ENCODE results near the gene HIGD1C. TPM values are rescaled to one million over a fixed set of nuclear protein-coding genes. Genes with fewer than 3 reads are reported as not detected.
"Not testable (repeated sequence)": the region's sequence is repeated elsewhere in the genome, so short reads cannot be mapped to it uniquely, and the experiment has no call there.

Gene HIGD1C
- total and polyA plus RNA-seq, 7 donors: not detected

DNA sequence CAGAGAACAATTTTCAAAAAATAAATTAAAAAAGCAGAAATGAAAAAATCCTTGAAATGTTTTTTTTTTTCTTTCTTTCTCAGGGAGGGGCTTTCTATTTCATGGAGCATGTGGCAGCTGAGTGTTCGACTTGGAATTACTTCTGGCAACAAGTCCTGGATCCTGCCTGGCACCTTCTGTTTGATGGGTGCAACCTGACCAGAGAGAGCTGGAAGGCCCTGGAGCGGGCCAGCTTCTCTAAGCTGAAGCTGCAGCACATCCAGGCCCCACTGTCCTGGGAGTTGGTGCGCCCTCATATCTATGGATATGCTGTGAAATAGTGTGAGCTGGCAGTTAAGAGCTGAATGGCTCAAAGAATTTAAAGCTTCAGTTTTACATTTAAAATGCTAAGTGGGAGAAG is 22.5 kb upstream of the HIGD1C start:
- H3K27me3 ChIP-seq: no peaks in the 10 kb centered on the region
- 95 to 97% methylated on average over 3 of the region's 3 CpGs for WGBS, 2 donors
- intact Hi-C loops (cut with DNase I): no loop called here
- no peak for TF ChIP-seq POLR2A (IDR thresholded peaks at IDR 0.05)
- TF ChIP-seq, protein P1, sequence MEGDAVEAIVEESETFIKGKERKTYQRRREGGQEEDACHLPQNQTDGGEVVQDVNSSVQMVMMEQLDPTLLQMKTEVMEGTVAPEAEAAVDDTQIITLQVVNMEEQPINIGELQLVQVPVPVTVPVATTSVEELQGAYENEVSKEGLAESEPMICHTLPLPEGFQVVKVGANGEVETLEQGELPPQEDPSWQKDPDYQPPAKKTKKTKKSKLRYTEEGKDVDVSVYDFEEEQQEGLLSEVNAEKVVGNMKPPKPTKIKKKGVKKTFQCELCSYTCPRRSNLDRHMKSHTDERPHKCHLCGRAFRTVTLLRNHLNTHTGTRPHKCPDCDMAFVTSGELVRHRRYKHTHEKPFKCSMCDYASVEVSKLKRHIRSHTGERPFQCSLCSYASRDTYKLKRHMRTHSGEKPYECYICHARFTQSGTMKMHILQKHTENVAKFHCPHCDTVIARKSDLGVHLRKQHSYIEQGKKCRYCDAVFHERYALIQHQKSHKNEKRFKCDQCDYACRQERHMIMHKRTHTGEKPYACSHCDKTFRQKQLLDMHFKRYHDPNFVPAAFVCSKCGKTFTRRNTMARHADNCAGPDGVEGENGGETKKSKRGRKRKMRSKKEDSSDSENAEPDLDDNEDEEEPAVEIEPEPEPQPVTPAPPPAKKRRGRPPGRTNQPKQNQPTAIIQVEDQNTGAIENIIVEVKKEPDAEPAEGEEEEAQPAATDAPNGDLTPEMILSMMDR (IDR thresholded peaks at IDR 0.05): no peak
- no peak for TF ChIP-seq POLR2AphosphoS5 (IDR thresholded peaks at IDR 0.05)
- no peak for TF ChIP-seq EP300 (IDR thresholded peaks at IDR 0.05)
- H3K36me3 ChIP-seq: peaks cover 8 to 44% (median 14%) of the 10 kb centered on the region in 4 donors
- DNase-seq: no peak
- peaks cover 0 to 61% (median 53%) of the 10 kb centered on the region in 4 donors for H3K4me1 ChIP-seq
- peak overlapping the region in 2 of 4 donors; percentile 88 to 93 for H3K27ac ChIP-seq
- peak overlapping the region in 1 of 4 donors; percentile 80 for H3K4me3 ChIP-seq
- H3K9me3 ChIP-seq: no peaks in the 10 kb centered on the region

DNA sequence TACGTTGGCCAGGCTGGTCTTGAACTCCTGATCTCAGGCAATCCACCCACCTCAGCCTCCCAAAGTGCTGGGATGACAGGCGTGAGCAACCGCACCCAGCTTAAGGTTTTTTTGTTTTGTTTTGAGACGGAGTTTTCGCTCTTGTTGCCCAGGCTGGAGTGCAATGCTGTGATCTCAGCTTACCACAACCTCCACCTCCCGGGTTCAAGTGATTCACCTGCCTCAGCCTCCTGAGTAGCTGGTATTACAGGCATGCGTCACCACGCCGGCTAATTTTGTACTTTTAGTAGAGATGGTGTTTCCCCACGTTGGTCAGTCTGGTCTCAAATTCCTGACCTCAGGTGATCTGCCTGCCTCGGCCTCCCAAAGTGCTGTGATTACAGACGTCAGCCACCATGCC is 21.9 kb upstream of the HIGD1C start:
- H3K27me3 ChIP-seq; intact Hi-C loops (cut with DNase I); H3K9me3 ChIP-seq; H3K4me3 ChIP-seq; H3K27ac ChIP-seq; DNase-seq: not testable (repeated sequence)
- Histone ChIP-seq H3K36me3 (peaks cover 8 to 44% (median 14%) of the 10 kb centered on the region in 4 donors), H3K4me1 (peaks cover 0 to 66% (median 60%) of the 10 kb centered on the region in 4 donors)
- WGBS, 2 donors: 92 to 93% methylated on average over 12 of the region's 12 CpGs

DNA sequence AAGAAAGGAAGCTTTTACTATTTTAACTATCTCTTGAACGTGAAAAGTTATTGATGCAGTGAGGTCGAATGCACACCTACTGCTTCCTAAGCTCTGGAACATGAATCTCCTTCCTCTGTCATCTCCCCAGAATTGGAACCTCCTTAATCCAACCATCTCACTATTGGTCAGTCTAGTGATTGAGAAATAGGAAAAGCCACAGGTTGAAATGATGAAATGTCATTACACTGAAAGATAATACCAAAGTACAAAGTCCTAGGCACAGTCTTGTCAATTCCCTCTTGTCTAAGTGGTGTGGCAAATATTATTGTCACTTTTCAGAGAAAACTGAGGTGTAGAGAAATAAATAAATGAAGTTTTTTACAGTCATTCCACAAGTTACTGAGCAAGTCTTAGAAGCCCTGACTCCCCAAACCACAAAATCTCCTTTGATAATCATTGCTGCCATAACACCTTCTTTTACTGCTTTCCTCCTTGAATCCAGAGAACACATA is 19.5 kb upstream of the HIGD1C start:
- Histone ChIP-seq H3K27ac (peak overlapping the region in 3 of 4 donors; percentile 68 to 79 (median 77)), H3K9me3 (peaks cover 0 to 3% (median 0%) of the 10 kb centered on the region in 4 donors), H3K36me3 (peaks cover 8 to 44% (median 14%) of the 10 kb centered on the region in 4 donors), H3K4me3 (no peak overlapping the region), H3K4me1 (peaks cover 0 to 83% (median 74%) of the 10 kb centered on the region in 4 donors), H3K27me3 (no peaks in the 10 kb centered on the region)
- DNase-seq: no peak
- 26 to 55% methylated on average over 2 of the region's 2 CpGs for WGBS, 2 donors
- intact Hi-C loops (cut with DNase I): no loop called here
- TF ChIP-seq POLR2AphosphoS5 (IDR thresholded peaks at IDR 0.05): no peak

DNA sequence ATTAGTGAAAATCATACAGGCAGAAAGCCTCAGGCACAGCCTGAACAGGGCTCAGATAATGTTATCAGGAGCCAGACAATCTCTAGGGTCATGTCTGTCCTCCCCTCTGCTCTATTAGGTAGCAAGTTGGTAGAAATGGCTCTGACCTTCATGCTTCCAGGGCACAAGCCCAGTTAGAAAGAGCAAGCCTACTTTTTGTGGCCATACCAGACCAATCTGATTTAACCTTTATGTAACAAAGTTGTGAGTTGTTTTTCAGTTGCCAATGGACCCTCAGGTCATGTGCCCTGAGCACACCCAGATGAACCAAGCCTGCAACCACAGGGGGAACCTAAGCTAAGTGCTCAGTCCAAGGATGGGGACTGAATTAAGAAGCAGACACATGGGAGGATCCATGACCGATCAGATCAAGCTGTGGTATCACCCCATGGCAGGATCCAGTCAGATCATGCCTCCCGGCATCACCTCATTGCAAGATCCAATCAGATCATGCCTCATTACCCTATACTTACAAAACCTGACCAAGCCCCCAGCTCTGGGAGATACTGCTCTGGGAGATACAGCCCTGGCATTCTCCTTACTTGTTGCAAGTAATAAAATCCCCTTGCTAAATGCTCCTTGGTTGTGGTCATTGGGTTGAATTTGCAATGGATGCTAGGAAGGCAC is 18.8 kb upstream of the HIGD1C start:
- no peak overlapping the region for H3K4me3 ChIP-seq
- peaks cover 0 to 6% (median 0%) of the 10 kb centered on the region in 4 donors for H3K9me3 ChIP-seq
- H3K4me1 ChIP-seq: peaks cover 0 to 76% (median 73%) of the 10 kb centered on the region in 4 donors
- peak overlapping the region; percentile 65 to 79 (median 72) for H3K27ac ChIP-seq
- H3K27me3 ChIP-seq: no peaks in the 10 kb centered on the region
- TF ChIP-seq EP300 (IDR thresholded peaks at IDR 0.05) (no peak), POLR2AphosphoS5 (IDR thresholded peaks at IDR 0.05) (no peak), POLR2A (IDR thresholded peaks at IDR 0.05) (no peak)
- TF ChIP-seq, protein P1 (IDR thresholded peaks at IDR 0.05): no peak
- H3K36me3 ChIP-seq: peaks cover 8 to 44% (median 14%) of the 10 kb centered on the region in 4 donors
- WGBS, 2 donors: 98% methylated on average over 2 of the region's 2 CpGs
- intact Hi-C loops (cut with DNase I): no loop called here
- no peak for DNase-seq

DNA sequence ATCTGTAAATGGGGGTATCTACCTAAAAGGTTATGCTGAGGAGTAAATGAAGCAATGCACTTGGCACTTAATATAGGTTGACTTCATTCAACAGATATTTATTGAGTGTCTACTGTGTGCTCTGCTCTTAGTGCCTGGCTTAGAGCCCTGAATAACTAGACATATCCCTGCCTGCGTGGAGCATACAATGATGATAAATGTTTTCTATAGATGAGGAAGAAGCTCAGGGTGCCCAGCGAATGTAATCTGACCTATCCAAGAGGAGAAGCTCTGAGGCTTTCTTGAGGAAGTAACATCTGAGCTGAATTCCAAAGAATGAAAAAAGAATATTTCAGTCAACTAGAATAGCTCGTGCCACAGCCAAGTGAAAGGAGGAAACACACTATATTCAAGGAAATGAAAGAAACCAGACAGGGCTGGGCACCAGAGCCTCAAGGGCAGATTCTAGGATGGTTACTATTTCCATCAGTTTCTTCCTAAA is 17.9 kb upstream of the HIGD1C start:
- no peaks in the 10 kb centered on the region for H3K27me3 ChIP-seq
- peaks cover 8 to 44% (median 14%) of the 10 kb centered on the region in 4 donors for H3K36me3 ChIP-seq
- peak overlapping the region; percentile 65 to 79 (median 72) for H3K27ac ChIP-seq
- intact Hi-C loops (cut with DNase I): no loop called here
- H3K9me3 ChIP-seq: peaks cover 0 to 6% (median 0%) of the 10 kb centered on the region in 4 donors
- WGBS, 2 donors: 38 to 46% methylated on average over 3 of the region's 3 CpGs
- DNase-seq: no peak
- H3K4me1 ChIP-seq: peaks cover 0 to 76% (median 73%) of the 10 kb centered on the region in 4 donors
- TF ChIP-seq POLR2A (IDR thresholded peaks at IDR 0.05) (no peak), EP300 (IDR thresholded peaks at IDR 0.05) (no peak), POLR2AphosphoS5 (IDR thresholded peaks at IDR 0.05) (peak in 1 of 4 donors; percentile 1)
- TF ChIP-seq, protein P1 (IDR thresholded peaks at IDR 0.05): no peak
- H3K4me3 ChIP-seq: no peak overlapping the region
